HG02571 (cell line): Measurements from ENCODE around the gene PLXNB2.

Experiments used
- ATAC-seq: cut with Tn5 transposase; IDR thresholded peaks from one replicate; pipeline ENCODE4 v1.9.1; 2021; ENCODE audit warnings: mild to moderate bottlenecking, moderate library complexity; ENCODE audit not compliant: unreplicated experiment

The PLXNB2 gene

DNA sequence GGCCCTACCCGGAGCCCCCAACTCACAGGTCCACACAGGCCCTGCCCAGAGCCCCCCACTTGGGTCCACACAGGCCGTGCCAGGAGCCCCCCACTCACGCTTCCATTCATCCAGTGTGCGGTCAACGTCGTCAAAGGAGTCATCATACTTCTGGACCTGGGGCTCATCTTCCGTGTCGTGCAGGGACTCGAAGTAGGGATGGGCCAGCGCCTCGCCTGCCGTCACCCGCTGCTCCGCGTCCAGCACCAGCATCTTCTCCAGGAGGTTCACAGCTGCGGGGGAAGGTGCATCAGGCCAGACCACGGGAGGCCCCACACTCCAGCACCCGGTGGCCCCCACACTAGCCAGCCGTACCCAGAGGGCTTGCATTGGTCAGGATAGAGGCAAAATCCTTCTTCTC, 52.3 kb downstream of the PLXNB2 start:
- ATAC-seq, result no peak

- ATAC-seq, result no peak
Observed at GRCh38 chr22:50253941-50254340, 53.5 kb downstream of the PLXNB2 start.

GRCh38 chr22:50253046-50253915, 54.2 kb downstream of the PLXNB2 start:
- ATAC-seq, result no peak

GRCh38 chr22:50252082-50253045, 55.1 kb downstream of the PLXNB2 start:
- ATAC-seq, result no peak

DNA sequence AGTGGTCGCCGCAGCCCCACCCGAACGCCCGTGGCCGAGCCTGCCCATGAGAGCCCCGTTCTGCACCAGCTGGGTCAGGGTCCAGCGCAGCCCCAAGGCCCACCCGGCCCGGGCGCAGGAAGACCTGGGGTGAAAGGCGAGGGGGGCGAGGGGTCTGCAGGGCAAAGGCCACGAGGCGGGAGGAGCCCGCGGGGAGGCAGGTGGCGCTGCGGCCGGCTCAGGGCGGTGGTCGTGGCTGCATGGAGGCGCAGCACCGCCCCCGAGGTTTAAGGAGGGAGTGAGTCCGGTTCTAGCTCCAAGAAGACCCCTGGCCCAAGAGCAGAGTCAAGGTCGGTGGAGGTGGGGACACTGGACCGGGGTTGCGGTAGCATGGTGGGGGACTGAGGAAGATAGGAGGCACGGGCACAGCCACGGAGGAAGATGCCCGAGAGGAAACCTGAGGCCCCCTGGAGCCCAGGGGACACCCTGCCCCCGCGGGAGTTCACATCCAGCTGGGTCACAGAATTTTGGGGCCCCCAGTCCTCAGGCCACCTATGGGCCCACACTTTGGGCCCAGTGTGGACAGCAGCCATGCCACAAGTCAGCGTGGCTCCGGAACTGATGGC, 55.9 kb downstream of the PLXNB2 start:
- ATAC-seq, result no peak

DNA sequence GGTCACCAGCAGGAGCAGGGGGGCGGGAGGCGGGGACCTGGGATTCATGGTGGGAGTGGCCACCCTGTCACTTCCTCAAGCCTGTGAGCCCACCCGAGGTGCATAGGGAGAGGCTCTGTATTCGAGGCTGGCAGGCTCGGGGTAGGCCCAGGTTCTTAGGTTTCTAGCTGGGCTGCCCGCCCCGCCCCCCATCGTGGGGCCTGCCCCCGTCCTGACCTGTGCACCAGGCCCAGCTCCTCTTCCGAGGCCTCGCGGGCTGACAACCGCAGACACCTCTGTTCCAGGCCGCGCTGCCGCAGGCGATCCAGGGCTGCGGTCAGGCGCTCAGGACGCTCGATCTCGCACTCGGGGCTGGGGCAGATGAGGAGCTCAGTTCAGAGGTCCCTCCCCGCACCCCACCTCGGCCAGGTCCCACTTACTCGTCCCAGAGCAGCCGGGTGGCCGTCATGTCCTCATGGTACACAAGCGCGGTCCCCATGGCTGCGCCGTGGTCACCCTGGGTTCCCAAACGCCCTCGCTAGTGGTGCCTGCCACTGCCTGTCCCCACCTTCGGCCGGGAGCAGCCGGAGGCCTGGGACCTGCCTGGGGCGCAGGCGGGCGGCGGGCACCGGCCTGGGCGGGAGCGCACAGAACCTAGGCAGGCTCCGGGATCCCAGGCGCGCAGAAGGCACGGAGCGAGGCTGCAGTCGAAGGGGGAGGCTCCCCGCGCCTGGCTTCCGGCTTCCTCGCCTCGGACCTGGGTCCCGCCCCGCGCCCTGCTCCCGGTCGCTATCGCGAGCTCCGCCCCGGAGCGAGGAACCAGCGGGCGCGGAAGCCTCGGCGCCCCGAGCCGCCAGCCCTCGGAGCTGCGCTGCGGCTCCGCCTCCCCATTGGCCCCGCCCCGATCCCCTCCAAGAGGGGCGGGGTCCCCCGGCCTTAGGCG, 56.6 kb downstream of the PLXNB2 start, which contains the start of gene HDAC10:
Gene HDAC10 (minus strand): TSS at position 711 of the 922 bp plus-strand sequence. CDS start 233 bp downstream, at position 478.
- no peak for ATAC-seq

DNA sequence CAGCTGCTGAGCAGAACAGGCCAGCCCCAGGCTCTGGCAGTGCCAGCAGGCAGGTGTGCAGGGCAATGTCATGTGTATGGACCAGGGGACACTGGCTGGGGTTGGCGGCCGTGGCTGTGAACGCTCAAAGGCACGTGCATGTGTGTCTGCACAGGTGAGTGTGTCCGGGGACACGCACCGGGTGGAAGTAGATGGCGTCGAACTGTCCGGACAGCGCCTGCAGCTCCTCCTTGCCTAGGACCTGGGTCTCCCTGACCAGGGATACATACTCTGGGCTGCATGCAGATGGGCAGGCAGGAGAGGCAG, 57.2 kb downstream of the PLXNB2 start:
- ATAC-seq, result no peak

GRCh38 chr22:50249341-50250248, 57.9 kb downstream of the PLXNB2 start:
- no peak for ATAC-seq

DNA sequence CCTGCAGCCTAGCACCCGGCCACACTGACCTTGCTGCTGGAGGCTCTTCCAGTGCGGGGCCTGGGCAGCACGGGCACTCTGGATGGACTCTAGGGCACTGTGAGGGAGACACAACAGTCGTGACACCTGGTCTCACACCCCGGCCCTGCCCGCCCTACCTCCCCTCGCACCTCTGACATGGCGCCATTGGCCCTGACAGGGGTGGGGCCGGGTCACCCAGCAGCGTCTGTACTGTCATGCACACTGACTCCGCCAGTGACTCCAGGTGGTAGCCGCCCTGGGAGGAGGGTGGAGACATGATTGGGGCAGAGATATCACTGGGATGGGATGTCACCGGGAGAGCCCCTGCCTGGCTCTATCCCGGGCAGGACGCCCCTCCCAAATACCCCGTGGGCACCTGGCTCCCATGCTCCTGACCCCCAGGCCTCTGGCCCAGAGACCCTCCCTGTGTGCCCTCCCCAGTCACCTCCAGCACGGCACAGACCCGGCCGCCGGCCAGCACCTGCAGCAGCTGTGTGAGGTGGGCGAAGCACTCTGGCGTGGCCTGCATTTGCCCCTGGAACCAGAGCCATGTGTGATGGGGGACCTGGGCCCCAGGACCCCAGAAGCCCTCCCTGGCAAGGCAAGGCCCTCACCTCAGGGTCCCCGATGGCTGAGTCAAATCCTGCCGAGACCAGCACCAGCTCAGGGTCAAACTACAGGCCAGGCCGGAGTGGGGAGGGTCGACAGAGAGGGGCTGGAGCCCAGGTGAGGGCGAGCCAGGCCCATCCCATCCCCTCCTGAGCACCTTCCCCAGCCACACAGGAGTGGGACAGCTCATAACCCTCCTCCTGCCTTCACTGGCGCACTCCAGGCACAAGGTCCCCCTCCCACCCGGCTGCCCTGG, 59.0 kb downstream of the PLXNB2 start:
- no peak for ATAC-seq

- no peak for ATAC-seq
Observed at GRCh38 chr22:50247748-50248147, 59.7 kb downstream of the PLXNB2 start.

- ATAC-seq, result no peak
Observed at GRCh38 chr22:50246242-50247175, 60.9 kb downstream of the PLXNB2 start.

GRCh38 chr22:50245214-50246072, 62.0 kb downstream of the PLXNB2 start:
- ATAC-seq, result peak; percentile 10

GRCh38 chr22:50244420-50245213, 62.8 kb downstream of the PLXNB2 start, which contains the start of gene TUBGCP6:
TSS of gene TUBGCP6 (minus strand) at chr22:50245023. CDS start at chr22:50244459, 564 bp downstream.
- ATAC-seq, result peak; percentile 67

DNA sequence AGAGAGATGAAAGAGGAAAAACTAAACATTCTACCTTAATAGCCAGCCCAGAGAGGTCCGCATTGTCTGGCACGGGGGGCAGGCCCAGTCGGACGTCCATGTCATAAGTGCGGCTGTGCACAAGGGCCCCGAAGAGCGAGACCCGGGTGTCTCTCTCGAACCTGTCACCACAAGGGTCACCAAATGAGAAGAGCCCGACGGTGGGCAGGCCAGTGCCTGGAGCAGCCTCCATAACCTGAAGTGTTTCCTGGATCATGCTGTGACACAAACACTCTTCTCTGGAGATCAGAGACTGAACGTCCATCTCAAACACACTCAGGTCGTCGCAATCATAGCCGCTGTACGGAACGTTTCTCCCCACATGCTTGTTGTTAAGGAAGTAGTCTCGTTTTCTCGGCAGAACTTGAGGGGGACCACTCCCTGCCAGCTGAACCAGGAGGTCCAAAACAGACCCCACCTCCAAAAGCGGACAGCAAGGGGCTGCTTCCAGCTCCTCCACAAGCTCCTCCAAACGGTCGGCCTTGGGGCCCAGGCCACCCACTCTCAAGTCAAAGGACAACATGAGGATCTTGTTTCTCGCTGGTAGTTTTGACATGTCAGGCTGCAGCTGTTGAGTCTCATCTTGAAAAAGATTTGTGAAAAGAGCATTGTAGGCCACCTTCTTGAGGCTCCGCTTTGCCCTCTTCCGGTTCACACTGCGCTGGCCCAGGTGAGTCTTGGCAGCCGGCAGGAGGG, 63.6 kb downstream of the PLXNB2 start:
- no peak for ATAC-seq
